ENCODE data around the gene TMEM100. TPM values are rescaled to one million over a fixed set of nuclear protein-coding genes. Genes with fewer than 3 reads are reported as not detected.

The TMEM100 gene
- total RNA-seq, 1 donor from 2014 or later = 0.54 TPM

DNA sequence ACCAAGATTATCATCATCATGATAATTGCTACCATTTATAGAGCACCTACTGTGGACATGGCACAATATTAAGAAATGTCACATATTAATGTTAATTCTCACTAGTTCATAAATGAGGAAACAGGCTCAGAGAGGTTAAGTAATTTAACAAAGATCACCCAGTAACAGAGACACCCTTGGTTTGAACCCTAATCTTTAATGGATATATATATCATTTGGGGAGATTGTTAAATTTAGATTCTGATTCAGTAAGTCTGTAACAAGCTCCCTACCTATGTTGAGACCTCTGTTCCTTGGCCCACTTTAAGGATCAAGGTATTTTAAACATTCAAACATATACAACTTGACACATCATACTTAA, 804 bp upstream of the TMEM100 start:
- Mint-ChIP-seq H3K4me1 (peaks cover 41% of the 10 kb centered on the region), H3K27ac (ENCODE audit: unreplicated experiment) (no peak overlapping the region)

GRCh38 chr17:55722016-55722736, 488 bp downstream of the TMEM100 start:
- Mint-ChIP-seq H3K27me3 (ENCODE audit: low read depth) (peaks cover 7% of the 10 kb centered on the region), H3K27ac (ENCODE audit: unreplicated experiment) (no peak overlapping the region), H3K4me1 (peaks cover 47% of the 10 kb centered on the region), H3K36me3 (ENCODE audit: low read depth) (no peaks in the 10 kb centered on the region), H3K4me3 (peak overlapping the region; percentile 81), H3K9me3 (no peaks in the 10 kb centered on the region)
- no peak for DNase-seq (ENCODE audit: low read depth, low spot score)
- no peak for TF ChIP-seq CTCF (conservative IDR thresholded peaks at IDR 0.05)

More for the DNA sequence above, 804 bp upstream of the TMEM100 start:
- Mint-ChIP-seq H3K4me3 (no peak overlapping the region), H3K36me3 (ENCODE audit: low read depth) (no peaks in the 10 kb centered on the region), H3K27me3 (ENCODE audit: low read depth) (peaks cover 7% of the 10 kb centered on the region), H3K9me3 (no peaks in the 10 kb centered on the region)
- TF ChIP-seq CTCF (conservative IDR thresholded peaks at IDR 0.05) = no peak
- no peak for DNase-seq (ENCODE audit: low read depth, low spot score)

DNA sequence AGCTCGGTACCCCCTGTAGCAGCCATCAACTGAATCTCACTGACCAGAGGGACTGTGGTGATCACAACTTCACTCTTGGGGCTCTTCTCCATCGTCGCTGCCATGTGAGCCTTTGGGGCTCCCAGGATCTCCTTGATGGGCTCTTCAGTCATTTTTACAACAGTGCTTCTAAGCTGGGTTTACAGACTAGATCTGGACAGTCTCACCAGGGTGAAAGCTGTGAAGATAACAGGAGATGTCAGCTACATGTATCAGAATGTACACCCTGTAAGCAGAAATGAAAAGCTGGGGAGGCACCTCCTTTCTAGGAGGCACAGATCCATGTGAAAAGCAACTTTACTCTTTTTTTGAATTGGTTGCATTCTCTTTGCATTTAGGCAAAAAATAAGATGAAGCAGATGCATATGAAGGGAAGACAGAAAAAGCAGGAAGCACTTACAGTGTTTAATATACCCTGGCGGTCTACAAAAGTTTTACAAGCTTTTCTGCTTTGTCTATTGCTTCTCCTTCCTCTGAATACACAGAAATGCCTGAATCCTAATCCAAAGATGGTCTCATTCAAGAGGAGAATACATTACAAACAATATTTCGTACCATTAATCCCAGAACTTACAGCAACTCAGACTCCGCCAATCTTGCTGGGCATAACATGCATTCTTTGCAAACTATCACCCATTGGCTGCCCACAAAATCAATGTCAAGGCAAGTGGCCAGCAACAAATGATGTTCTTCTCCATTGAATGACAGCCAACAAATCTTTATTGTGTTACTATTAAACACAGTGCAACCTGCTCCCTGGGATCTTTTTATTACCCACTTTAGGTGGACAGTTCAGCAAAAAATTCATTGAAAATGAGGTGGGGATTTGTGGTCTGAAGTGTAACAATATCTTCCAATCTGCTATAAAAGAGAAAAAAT, 1.5 kb downstream of the TMEM100 start:
- no peak for DNase-seq (ENCODE audit: low read depth, low spot score)
- no peaks in the 10 kb centered on the region for H3K9me3 Mint-ChIP-seq
- peaks cover 47% of the 10 kb centered on the region for H3K4me1 Mint-ChIP-seq
- H3K4me3 Mint-ChIP-seq = no peak overlapping the region
- H3K27ac Mint-ChIP-seq (ENCODE audit: unreplicated experiment) = no peak overlapping the region
- no peak for TF ChIP-seq CTCF (conservative IDR thresholded peaks at IDR 0.05)
- H3K36me3 Mint-ChIP-seq (ENCODE audit: low read depth) = no peaks in the 10 kb centered on the region
- H3K27me3 Mint-ChIP-seq (ENCODE audit: low read depth) = peaks cover 7% of the 10 kb centered on the region

GRCh38 chr17:55717898-55718735, 4.5 kb downstream of the TMEM100 start:
- DNase-seq (ENCODE audit: low read depth, low spot score) = peak; percentile 79
- Mint-ChIP-seq H3K27me3 (ENCODE audit: low read depth) (peaks cover 5% of the 10 kb centered on the region), H3K27ac (ENCODE audit: unreplicated experiment) (no peak overlapping the region), H3K9me3 (no peaks in the 10 kb centered on the region), H3K4me3 (no peak overlapping the region), H3K4me1 (peaks cover 37% of the 10 kb centered on the region), H3K36me3 (ENCODE audit: low read depth) (no peaks in the 10 kb centered on the region)
- TF ChIP-seq CTCF (conservative IDR thresholded peaks at IDR 0.05) = peak; percentile 91

DNA sequence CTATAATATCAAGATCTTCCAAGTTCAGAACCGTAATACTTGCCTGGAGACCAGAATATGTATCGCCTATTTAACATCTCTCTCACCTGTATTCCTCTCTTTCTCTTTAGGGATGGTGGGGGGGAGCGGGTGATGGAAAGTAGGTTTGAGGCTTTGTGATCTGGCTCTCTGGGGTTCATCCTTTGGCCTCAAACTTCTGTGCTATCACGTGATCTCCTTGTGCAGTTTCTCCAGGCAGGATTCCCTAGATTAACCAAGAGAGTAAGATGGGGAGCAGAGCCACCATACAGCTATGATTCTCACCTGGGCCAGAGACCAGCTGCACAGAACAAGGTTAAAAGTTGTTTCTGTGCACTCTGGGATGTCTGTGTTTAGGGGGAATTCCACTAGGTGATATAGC, 5.2 kb downstream of the TMEM100 start:
- H3K27me3 Mint-ChIP-seq (ENCODE audit: low read depth) = no peaks in the 10 kb centered on the region
- H3K27ac Mint-ChIP-seq (ENCODE audit: unreplicated experiment) = no peak overlapping the region
- H3K4me3 Mint-ChIP-seq = no peak overlapping the region
- H3K36me3 Mint-ChIP-seq (ENCODE audit: low read depth) = no peaks in the 10 kb centered on the region
- peaks cover 30% of the 10 kb centered on the region for H3K4me1 Mint-ChIP-seq
- H3K9me3 Mint-ChIP-seq = no peaks in the 10 kb centered on the region
- DNase-seq (ENCODE audit: low read depth, low spot score) = no peak
- TF ChIP-seq CTCF (conservative IDR thresholded peaks at IDR 0.05) = no peak

All from neural crest cell (in vitro differentiated cells).